ENCODE data around the gene ZBTB7A.

GRCh38 chr19:4043966-4044715, 22.6 kb downstream of the ZBTB7A start:
- TF ChIP-seq CTCF (IDR thresholded peaks at IDR 0.05): no peak
- TF ChIP-seq POLR2A (IDR thresholded peaks at IDR 0.05; ENCODE audit: low read depth): no peak
- TF ChIP-seq EP300 (IDR thresholded peaks at IDR 0.05): no peak
- no peak for TF ChIP-seq POLR2AphosphoS5 (IDR thresholded peaks at IDR 0.05)

Data from esophagus muscularis mucosa (tissue), 4 donors.